ENCODE measurements around the gene GSDME. TPM values are rescaled to one million over a fixed set of nuclear protein-coding genes. Genes with fewer than 3 reads are reported as not detected.
A peak's percentile ranks its signal among the peaks of the same experiment; 100 is the strongest.

Gene GSDME
- total RNA-seq, 1 donor from 2014 or later, result 8.2 TPM

- H3K4me3 ChIP-seq, result no peak overlapping the region
- no peaks in the 10 kb centered on the region for H3K27me3 ChIP-seq (ENCODE audit: low read depth)
- no peak for DNase-seq
- no peaks in the 10 kb centered on the region for H3K9me3 ChIP-seq
- intact Hi-C loops (cut with DNase I), result no loop called here
- H3K4me1 ChIP-seq, result no peaks in the 10 kb centered on the region
- H3K36me3 ChIP-seq, result no peaks in the 10 kb centered on the region
- TF ChIP-seq CTCF (IDR thresholded peaks at IDR 0.05), result no peak
- H3K27ac ChIP-seq, result no peak overlapping the region
- ATAC-seq, result no peak
These were observed 6.7 kb upstream of the GSDME start for GRCh38 chr7:24764011-24764410.

GRCh38 chr7:24763303-24763901 is 6.1 kb upstream of the GSDME start:
- peaks cover 1% of the 10 kb centered on the region for H3K4me1 ChIP-seq
- ATAC-seq (no peak), DNase-seq (no peak)
- intact Hi-C loops (cut with DNase I), result no loop called here
- no peak for TF ChIP-seq CTCF (IDR thresholded peaks at IDR 0.05)
- H3K36me3 ChIP-seq, result no peaks in the 10 kb centered on the region
- no peaks in the 10 kb centered on the region for H3K27me3 ChIP-seq (ENCODE audit: low read depth)
- H3K9me3 ChIP-seq, result no peaks in the 10 kb centered on the region
- no peak overlapping the region for H3K4me3 ChIP-seq
- no peak overlapping the region for H3K27ac ChIP-seq

DNA sequence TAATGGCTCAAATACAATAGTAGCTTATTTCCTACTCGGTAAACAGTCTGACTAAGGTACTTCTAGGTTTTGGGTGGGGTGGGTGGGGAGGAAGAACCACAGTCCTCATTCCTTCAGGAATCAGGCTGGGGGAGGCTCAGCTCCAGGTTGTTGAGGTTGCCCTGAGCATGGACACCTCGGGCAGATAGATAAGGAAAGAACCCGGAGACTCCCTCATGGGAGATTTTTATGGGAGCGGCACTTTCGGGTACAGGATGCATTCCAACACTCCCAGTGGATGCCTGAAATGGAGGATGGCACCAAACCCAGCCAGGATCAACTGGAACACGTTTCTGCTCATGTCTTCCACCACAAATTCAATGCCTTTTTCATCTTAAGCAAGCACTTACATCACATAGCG is 5.5 kb upstream of the GSDME start:
- intact Hi-C loops (cut with DNase I), result no loop called here
- Histone ChIP-seq H3K9me3 (no peaks in the 10 kb centered on the region), H3K36me3 (no peaks in the 10 kb centered on the region), H3K4me1 (peaks cover 7% of the 10 kb centered on the region), H3K4me3 (no peak overlapping the region), H3K27me3 (ENCODE audit: low read depth) (no peaks in the 10 kb centered on the region), H3K27ac (no peak overlapping the region)
- TF ChIP-seq CTCF (IDR thresholded peaks at IDR 0.05), result no peak
- DNase-seq, result no peak
- ATAC-seq, result no peak

DNA sequence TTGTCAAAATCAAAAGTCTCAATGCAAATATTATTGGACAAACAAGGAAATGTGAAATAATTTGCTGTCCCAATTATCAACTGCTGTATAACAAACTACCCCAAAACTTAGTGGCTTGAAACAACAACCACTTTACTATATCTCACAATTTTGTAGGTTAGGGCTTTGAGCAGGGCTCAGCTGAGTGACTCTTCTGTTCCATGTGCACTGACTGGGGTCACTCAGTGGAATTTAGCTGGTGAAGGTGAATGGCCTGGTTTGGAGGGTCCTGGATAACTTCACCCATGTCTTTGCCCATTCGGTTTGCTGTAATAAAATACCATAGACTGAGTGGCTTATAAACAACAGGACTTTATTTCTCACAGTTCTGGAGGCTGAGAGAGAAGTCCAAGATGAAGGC is 3.7 kb upstream of the GSDME start:
- Histone ChIP-seq H3K4me3 (no peak overlapping the region), H3K4me1 (peaks cover 9% of the 10 kb centered on the region), H3K27ac (no peak overlapping the region), H3K36me3 (no peaks in the 10 kb centered on the region), H3K9me3 (no peaks in the 10 kb centered on the region), H3K27me3 (ENCODE audit: low read depth) (no peaks in the 10 kb centered on the region)
- intact Hi-C loops (cut with DNase I), result no loop called here
- ATAC-seq (no peak), DNase-seq (no peak)
- TF ChIP-seq CTCF (IDR thresholded peaks at IDR 0.05), result no peak

DNA sequence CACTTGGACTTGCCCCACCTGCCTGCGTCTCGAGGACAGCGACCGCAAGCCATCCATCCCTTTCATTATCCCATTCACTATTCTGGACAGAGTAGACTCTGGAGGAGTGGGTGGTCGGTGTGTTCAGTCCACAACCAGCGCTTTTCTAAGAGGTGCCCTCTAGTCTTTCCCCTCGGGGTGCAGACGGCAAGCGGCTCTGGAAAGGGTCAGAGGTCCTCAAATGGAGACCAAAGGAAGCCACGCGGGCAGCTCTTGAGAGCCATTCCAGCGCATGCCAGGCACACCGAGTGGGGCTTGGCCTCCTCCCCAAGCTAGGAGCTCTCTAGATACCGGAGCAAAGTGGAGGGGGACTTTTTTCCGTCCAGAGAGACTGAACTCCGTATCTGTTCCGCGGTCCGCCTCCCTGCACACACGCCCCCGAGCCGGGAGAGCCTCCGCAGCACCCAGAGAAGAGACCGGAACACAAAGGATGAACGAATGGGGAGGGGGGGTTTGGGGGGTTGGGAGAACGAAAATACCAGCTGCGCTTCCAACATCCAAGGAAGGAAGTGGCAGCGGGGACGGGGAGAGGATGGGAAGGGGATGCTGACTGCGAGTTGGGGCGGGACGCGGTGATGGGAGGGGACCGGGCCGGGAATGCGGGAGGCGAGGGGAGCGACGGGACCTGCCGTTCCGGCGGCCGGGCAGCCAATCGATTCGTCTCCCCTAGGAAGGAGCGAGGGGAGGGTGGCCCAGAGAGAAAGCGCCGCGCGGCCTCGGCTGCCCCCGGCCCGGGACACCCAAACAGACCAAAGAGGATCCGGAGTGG is 515 bp downstream of the GSDME start:
- intact Hi-C loops (cut with DNase I), result no loop called here
- H3K4me3 ChIP-seq, result peak overlapping the region; percentile 78
- no peaks in the 10 kb centered on the region for H3K27me3 ChIP-seq (ENCODE audit: low read depth)
- DNase-seq (peak; percentile 56), ATAC-seq (peak; percentile 52 to 74)
- H3K4me1 ChIP-seq, result peaks cover 9% of the 10 kb centered on the region
- peak overlapping the region; percentile 79 for H3K27ac ChIP-seq
- H3K9me3 ChIP-seq, result no peaks in the 10 kb centered on the region
- no peak for TF ChIP-seq CTCF (IDR thresholded peaks at IDR 0.05)
- no peaks in the 10 kb centered on the region for H3K36me3 ChIP-seq
